ENCODE data around the gene DCTD. TPM values are rescaled to one million over a fixed set of nuclear protein-coding genes. Genes with fewer than 3 reads are reported as not detected.

The DCTD gene
- total RNA-seq, 1 donor: 110 TPM

DNA sequence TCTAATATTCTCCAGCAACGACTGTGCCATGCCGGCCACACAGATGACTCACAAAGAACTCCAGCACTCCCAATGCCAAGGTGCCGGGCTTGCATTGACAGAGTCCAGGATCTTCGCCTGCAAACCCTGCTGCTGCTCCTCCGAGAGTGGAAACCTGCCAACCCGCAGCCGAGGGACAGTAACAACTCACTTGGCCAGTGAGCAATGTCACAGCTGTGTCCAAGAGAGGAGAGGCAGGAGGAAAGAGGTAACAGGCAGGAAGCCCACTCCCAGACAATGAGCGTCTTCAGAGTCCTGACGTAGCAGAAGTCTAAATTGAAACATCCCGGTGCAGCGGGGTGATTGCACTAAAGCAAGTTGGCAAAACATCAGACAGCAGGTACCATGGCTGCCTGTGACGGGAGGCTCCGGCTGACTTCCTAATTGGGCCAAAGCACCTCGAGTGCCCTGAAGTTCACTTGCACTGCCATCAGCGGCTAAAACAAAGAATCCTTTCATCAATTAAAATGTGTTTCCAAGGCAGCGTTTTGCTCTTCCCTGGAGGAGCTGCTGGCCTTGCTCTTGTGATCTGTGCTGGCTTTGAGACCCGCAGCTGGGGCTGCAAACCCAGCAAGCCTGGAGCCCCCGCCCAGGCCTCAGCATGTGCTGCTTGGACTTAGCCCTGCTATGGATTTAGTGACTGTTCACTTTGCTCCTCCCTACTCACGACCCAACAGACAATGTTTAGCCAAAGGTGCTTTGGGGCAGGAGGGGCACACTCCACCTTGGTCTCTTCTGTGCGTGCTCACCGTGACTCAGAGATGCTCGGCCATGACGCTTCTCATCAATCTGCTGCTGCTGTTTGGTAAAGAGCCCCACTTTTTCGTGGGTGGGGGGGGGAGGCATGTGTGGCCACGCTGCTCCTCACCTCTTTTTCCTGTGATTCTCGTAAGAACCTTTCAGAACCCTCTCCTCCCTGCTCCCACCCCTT, 36.5 kb downstream of the DCTD start:
- TF ChIP-seq, protein P1, sequence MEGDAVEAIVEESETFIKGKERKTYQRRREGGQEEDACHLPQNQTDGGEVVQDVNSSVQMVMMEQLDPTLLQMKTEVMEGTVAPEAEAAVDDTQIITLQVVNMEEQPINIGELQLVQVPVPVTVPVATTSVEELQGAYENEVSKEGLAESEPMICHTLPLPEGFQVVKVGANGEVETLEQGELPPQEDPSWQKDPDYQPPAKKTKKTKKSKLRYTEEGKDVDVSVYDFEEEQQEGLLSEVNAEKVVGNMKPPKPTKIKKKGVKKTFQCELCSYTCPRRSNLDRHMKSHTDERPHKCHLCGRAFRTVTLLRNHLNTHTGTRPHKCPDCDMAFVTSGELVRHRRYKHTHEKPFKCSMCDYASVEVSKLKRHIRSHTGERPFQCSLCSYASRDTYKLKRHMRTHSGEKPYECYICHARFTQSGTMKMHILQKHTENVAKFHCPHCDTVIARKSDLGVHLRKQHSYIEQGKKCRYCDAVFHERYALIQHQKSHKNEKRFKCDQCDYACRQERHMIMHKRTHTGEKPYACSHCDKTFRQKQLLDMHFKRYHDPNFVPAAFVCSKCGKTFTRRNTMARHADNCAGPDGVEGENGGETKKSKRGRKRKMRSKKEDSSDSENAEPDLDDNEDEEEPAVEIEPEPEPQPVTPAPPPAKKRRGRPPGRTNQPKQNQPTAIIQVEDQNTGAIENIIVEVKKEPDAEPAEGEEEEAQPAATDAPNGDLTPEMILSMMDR (IDR thresholded peaks at IDR 0.05; ENCODE audit: extremely low read depth, low read depth, low read length): no peak
- no peaks in the 10 kb centered on the region for H4K20me1 ChIP-seq (ENCODE audit: insufficient read depth, low read length)
- peak; percentile 93 for DNase-seq (ENCODE audit: insufficient read length, low spot score, missing footprints)
- H3K36me3 ChIP-seq (ENCODE audit: insufficient read depth, low read length): no peaks in the 10 kb centered on the region
- peak overlapping the region; percentile 73 for H3K4me2 ChIP-seq (ENCODE audit: insufficient read depth, low read length)
- no peak overlapping the region for H3K27ac ChIP-seq (ENCODE audit: low read depth, low read length)
- H3K4me1 ChIP-seq (ENCODE audit: insufficient read depth, low read length): peaks cover 6% of the 10 kb centered on the region
- H3K27me3 ChIP-seq (ENCODE audit: insufficient read depth, low read length): no peaks in the 10 kb centered on the region
- H2AFZ ChIP-seq (ENCODE audit: low read length): peak overlapping the region; percentile 5
- no peaks in the 10 kb centered on the region for H3K79me2 ChIP-seq (ENCODE audit: insufficient read depth, low read length)
- peak overlapping the region; percentile 36 for H3K4me3 ChIP-seq (ENCODE audit: insufficient read depth, low read length)
- H3K9me3 ChIP-seq (ENCODE audit: low read depth, low read length): no peaks in the 10 kb centered on the region

DNA sequence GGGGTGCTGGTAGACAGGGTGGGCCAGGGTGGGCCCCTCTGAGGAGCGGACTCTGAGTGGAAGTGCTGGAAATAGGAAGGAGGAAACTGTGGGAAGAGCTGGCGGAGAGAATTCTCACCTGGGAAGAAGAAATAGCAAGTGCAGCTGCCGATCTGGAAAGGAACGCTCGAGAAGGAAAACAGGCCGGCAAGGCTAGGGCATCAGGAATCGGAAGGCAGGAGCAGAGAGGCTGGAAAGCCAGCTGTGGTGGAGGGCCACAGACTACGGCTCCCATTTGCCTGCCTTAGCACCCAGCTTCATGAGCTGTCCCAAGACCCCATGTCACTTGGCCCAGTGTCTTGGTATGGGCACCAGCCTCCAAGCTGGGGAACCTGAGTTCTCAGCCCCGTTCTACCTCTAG, 37.3 kb downstream of the DCTD start:
- Histone ChIP-seq H3K9me3 (ENCODE audit: low read depth, low read length) (no peaks in the 10 kb centered on the region), H3K4me2 (ENCODE audit: insufficient read depth, low read length) (peak overlapping the region; percentile 73), H3K36me3 (ENCODE audit: insufficient read depth, low read length) (no peaks in the 10 kb centered on the region), H3K27me3 (ENCODE audit: insufficient read depth, low read length) (no peaks in the 10 kb centered on the region), H3K4me3 (ENCODE audit: insufficient read depth, low read length) (no peak overlapping the region), H3K27ac (ENCODE audit: low read depth, low read length) (no peak overlapping the region), H2AFZ (ENCODE audit: low read length) (no peak overlapping the region), H3K79me2 (ENCODE audit: insufficient read depth, low read length) (no peaks in the 10 kb centered on the region), H4K20me1 (ENCODE audit: insufficient read depth, low read length) (no peaks in the 10 kb centered on the region), H3K4me1 (ENCODE audit: insufficient read depth, low read length) (peaks cover 6% of the 10 kb centered on the region)
- TF ChIP-seq, protein P1 (IDR thresholded peaks at IDR 0.05; ENCODE audit: extremely low read depth, low read depth, low read length): no peak
- DNase-seq (ENCODE audit: insufficient read length, low spot score, missing footprints): no peak

- Histone ChIP-seq H3K4me1 (ENCODE audit: insufficient read depth, low read length) (peaks cover 6% of the 10 kb centered on the region), H3K9me3 (ENCODE audit: low read depth, low read length) (no peaks in the 10 kb centered on the region), H3K4me3 (ENCODE audit: insufficient read depth, low read length) (no peak overlapping the region), H4K20me1 (ENCODE audit: insufficient read depth, low read length) (no peaks in the 10 kb centered on the region), H2AFZ (ENCODE audit: low read length) (no peak overlapping the region), H3K79me2 (ENCODE audit: insufficient read depth, low read length) (no peaks in the 10 kb centered on the region), H3K27me3 (ENCODE audit: insufficient read depth, low read length) (no peaks in the 10 kb centered on the region), H3K27ac (ENCODE audit: low read depth, low read length) (no peak overlapping the region), H3K4me2 (ENCODE audit: insufficient read depth, low read length) (no peak overlapping the region), H3K36me3 (ENCODE audit: insufficient read depth, low read length) (no peaks in the 10 kb centered on the region)
- DNase-seq (ENCODE audit: insufficient read length, low spot score, missing footprints): no peak
- TF ChIP-seq, protein P1 (IDR thresholded peaks at IDR 0.05; ENCODE audit: extremely low read depth, low read depth, low read length): no peak
These were observed 38.3 kb downstream of the DCTD start for GRCh38 chr4:182878633-182879495.

Data from osteoblast (primary cell).